NCI-H345 treated with DMSO at 0.1 percent for 48 hours (cell line): ENCODE measurements around the gene SCYL3.
"Not testable (repeated sequence)": the region's sequence is repeated elsewhere in the genome, so short reads cannot be mapped to it uniquely, and the experiment has no call there.

Experiments
- DNase-seq: peaks from one replicate; lab custom pipeline; 2025; ENCODE audit not compliant: unreplicated experiment; lab: John Stamatoyannopoulos, UW

Gene SCYL3, protein sequence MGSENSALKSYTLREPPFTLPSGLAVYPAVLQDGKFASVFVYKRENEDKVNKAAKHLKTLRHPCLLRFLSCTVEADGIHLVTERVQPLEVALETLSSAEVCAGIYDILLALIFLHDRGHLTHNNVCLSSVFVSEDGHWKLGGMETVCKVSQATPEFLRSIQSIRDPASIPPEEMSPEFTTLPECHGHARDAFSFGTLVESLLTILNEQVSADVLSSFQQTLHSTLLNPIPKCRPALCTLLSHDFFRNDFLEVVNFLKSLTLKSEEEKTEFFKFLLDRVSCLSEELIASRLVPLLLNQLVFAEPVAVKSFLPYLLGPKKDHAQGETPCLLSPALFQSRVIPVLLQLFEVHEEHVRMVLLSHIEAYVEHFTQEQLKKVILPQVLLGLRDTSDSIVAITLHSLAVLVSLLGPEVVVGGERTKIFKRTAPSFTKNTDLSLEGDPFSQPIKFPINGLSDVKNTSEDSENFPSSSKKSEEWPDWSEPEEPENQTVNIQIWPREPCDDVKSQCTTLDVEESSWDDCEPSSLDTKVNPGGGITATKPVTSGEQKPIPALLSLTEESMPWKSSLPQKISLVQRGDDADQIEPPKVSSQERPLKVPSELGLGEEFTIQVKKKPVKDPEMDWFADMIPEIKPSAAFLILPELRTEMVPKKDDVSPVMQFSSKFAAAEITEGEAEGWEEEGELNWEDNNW

DNA sequence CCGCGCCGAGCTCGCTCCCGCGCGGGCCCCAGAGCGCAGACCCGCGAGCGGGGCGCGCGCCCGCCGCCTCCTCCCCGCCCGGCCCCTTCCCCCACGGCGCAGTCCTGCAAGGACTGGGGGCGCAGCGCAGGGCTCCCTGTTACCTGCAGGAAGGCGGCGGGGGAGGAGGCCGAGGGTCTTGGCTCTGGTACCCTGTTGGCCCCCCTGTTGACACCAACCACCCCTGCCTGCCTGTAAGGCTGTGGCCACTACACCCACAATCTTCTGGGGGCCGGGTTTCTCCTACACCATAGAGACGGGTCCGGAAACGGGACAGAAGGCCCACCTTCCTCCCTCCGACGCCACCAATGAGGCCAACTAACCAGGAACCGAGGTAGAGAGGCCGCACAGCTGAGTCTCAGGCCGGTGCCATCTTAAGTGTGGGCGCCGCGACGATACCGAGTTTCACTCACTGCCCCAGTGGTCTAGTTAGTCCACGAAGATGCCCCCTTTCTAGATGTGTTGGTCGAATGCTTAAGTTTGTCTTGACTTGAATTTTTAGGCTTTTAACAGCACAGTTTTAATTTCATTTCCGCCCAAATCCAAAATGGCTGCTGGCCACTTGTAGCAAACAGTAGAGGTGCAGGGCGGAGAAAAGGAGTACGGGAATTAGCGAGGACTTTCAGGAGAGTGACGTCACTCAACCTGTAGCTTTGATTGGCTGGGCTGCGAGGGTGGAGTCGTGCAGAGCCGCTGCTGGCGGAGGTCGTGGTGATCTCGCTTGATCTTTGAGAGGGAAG lies at the start of gene SCYL3:
Gene SCYL3 (minus strand): TSS at position 252 of the 779 bp plus-strand sequence. CDS start 5,056 bp downstream, outside the sequence.
- peak; percentile 93 for DNase-seq

DNA sequence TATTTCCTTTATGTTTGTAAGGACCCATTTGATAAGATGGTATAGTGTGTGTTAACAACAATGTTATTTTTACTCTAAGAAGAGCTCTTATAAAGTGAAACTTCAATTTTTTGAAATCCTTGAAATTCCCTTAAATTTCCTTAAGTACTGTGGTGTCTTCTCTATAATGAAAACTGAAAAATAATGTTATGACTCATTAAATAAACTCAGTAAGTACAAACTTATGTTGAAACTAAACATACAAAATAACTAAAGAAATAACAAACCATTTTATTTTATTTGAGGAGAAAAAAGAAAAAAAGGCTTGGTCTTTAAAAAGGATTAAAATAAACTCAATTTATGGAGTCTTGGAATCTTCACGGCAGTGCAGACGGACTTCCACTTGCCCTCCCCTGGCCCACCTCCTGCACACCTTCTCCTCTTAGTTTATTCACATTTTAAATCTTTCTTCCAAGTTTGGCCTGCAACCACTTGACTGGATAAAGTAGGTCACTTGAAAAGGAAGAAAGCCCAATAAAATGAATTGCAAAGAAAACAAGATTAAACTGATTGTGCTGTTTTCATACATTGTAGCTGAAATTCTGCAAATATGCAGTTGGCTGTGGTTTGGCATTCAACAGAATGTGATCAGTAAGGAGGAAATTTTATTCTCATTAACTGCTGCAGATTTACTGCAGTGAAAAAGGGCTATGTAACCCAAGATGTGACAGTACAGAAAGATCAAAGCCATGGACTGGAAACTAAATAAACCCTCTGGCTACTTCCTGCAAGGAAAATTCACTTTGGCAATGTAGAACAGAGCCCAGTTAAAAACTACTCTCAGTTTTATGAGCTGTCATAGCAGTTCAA lies 48.5 kb upstream of the SCYL3 start:
- no peak for DNase-seq

DNA sequence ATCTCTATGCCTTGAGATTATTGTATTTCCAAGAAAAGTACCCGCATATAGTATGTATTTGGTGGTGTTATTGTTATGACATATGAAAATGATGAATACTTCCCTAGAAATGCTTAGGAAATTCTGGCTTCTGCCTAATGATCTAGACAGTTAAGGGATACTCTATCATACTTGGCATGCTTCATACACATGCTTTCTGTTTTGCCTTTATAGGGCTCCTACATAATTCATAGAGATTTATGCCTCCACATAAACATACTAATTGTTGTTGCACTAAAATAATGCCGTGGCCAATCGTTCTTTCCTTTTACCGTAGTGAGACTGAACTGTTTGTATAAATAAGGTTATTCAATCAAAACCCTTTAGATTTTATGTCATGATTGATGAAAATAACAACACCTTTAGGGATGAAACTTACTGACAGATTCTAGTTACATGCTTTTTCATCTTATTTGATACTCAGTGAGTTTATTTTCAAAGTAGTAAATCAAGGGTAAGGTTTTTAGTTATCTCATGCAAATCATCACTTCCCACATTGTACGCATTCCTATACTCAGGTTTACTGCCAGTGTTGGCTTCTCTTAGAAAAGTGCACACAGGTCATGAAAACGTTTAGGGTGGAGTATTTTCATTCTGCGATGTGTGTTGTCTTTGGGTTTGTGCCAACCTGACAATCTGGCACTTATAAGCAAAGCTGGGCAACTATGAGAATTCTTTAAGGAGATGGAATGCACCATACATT lies 40.5 kb upstream of the SCYL3 start:
- DNase-seq: no peak

DNA sequence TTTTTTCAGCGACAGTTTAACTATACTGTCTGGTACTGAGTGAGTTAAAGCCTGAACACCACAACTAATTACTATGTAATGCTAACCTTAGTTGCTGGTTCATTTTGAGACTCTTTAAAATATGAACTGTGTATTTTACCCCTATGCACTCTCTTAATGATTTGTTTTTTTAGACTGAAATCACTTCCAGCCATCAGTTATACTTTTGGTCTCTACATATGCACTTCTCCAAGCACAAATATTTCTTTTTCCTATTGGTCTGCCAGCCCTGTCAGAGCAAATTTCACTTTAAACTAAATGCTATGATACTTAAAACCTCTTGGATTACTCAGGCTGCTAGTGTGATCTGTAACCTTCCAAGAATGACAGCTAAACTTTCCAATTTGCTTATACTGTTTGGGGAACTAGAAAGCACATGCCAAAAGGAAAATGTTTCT lies 38.1 kb upstream of the SCYL3 start:
- no peak for DNase-seq

DNA sequence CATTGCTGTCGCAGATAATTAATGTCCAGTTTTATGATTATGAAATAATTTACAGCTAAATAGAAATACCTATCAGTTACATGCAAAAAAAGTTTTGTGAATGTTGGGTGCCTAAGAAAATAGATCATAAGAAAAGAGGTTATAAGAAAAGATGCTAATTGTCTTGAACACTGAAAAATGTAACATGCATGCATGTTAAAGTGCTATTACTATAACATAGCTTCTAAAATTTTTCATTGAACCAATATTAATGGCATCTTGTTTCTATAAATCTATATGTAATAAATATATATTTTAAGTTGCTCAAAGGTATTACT lies 35.5 kb upstream of the SCYL3 start:
- DNase-seq: no peak

DNA sequence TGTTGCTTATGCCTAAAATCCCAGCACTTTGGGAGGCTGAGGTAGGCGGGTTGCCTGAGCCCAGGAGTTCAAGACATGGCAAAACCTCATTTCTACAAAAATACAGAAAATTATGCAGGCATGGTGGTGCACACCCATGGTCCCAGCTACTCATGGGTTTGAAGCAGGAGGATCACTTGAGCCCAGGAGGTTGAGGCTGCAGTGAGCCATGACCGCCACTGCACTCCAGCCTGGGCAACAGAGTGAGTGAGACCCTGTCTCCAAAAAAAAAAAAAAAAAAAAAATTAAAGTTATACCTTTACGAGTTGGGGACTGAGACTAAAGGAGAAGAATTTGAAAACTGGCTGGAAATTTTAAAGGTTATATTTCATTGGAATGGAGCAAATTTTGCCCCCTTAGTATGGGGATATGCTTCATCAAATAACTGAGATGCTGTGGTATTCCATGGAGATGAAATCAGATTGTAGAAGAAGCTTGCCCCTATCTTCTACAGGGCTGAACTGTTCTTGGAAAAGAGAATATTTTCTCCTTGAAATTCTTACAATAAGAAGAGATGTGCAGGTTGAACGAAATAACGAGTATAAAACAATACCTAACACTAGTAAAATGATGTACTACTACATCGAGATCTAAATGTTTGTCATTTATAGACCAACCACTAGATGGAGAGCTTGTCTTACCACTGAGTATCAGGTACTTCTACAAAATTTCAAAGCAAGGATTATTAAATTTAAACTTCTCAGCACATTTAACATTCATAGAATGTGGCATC lies 34.9 kb upstream of the SCYL3 start:
- peak; percentile 58 for DNase-seq

DNA sequence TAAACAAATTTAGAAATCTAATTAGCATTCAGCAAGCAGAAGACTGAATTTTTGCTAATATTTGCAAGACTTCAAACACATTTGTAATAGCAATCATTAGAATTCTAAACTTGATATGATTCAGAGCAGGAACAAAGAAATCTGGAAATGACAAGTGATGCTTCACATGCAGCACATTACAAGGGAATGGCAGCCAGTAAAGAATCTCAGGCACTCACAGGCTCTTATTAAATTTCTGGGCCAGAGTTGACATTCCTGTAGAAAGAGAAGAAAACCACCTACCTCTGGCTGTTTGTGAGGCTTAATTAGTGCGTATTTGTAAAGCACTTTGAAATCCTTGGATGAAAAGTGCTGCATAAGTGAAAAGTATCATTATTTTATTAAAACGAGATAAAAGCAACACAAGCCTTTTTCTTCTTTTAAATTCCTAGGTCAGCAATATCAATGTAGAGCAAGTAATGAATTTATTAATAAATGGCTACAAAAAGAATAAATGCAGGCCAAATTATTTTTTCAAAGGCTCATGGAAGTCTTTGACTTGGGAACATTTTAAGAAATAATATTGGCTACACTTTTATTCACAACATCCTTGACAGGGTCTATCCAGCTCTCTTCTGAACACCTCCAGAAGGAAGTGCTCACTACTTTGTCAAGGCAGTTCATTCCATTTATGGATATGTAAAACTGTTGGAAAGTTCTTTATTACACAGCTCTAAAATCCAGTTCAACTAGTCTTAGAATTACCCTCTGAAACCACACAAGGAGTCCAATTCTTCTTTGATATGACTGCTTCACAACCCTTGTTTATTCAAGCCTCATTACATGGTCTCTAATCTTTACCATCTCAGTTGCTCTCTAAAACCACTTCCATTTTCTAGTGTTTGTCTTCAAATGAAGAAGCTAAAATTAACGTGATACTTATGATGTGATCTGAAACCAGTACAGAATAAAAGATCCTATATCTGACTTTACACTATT lies 32.1 kb upstream of the SCYL3 start:
- no peak for DNase-seq

DNA sequence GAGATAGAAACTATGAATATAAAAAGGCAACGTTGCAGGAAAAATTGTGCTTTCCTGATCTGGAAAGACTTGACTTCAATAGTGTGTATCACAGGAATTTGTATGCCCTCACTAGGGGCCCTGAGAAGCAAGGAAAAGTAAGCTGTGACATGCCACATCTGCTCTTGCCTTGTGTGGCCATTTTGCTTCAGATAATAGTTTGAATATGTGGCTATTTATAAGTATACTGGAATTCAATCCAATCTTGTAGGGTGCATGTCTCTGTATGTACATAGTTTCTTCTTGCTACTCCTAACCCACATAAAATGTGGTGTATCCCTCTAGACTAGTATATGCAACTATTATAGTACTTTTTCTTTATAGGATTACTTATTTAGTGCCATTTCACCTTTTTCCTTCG lies 31.1 kb upstream of the SCYL3 start:
- no peak for DNase-seq

DNA sequence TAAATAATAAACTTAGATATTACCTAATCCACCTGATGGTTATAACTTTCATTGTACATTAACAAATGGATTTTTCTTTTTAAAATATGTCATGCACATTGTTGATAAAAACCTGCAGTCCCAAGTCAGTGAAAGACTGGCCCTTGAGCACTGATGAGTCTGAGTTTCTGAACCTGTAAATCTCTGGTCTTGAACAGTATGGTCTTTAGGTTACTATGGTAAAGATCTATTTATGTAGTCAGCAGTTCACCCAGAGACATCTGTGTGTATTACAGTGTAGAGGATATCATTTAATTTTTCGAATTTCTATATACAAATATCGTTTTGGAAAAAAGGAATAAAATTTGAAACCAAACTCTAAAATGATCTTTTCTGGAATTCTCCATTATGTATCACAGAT lies 30.4 kb upstream of the SCYL3 start:
- DNase-seq: no peak

DNA sequence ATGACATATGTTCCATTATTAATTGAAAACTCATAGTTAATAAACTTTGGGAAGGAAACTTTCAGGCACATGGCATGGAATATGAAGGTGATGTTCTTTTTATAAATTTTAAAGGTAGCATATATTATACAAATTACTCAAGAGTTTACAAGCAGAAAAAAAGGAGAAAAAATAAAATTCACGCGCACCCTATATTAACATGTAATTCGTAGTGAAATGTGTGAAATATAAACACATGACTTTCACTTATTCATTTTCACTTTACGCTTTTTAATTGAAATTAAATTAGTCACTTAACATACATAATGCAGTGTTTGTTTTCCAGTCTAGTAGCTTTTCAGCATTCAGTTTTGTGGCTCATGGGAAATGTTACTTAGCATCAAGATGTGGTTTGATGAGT lies 27.4 kb upstream of the SCYL3 start:
- DNase-seq: no peak

DNA sequence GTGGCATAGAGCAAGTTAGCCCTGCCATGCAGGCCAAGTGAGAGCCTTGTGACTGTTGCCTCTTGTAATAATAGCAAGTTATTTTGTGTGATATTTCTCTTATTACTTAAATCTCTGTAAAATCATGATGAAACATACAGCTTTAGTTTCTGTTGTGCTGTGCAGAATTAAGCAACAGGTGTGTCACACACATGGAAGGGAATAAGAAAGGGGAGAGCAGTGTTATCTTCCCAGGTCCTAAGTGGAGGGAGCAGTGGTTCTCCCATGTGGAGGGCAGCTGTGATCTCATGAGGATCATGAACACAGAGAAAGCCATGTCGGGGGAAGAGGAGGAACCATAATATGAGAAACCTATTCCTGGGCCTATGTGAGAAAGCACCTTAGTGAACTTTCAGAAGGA lies 25.2 kb upstream of the SCYL3 start:
- no peak for DNase-seq

DNA sequence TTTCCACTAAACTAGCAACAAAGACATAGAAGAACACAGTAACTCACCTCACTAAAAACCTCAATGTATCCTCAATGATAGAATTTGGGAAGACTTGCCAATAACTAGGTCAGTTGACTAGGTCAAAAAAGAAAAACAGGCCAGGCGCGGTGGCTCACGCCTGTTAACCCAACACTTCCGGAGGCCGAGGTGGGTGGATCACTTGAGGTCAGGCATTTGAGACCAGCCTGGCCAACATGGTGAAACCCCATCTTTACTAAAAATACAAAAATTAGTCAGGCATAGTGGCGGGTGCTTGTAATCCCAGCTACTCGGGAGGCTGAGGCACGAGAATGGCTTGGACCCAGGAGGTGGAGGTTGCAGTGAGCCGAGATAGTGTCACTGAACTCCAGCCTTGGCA lies 24.5 kb upstream of the SCYL3 start:
- not testable (repeated sequence) for DNase-seq

DNA sequence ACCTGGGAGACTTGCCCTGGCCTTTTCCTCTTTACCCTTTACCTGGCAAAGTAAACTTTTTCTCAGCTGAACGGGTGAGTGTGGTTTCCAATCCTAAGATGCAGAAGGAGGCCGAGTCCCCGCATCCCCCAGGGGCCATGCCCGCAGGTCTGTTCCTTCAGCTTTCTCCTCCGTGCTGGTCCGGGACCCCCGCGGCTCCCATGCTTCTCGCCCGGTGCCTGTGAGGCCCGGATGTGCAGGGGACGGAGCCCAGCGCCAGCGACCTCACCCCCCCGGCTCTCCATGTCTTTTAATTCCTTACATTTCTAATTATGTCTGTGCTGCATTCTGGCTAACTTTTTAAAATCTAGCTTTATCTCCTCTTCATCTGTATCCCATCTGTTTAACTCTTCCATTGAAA lies 21.5 kb upstream of the SCYL3 start:
- DNase-seq: no peak

DNA sequence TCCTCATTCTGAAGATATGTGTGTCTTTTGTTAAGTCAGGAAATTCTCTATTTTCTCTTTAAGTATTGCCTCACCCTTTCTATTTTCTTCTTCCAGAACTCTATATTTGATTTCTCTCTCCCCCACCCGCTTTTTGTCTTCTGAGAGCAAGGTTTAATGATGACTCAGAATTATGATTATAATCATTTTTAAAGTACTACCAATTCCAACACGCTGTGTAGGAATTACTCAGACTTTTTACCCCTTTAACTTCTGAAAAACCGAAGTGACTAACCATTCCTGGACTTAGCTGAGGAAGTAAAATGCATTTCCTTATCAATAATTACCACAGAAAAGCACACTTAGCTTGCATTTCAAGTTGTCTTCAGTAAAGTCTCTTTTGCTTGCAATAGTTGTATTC lies 20.8 kb upstream of the SCYL3 start:
- DNase-seq: no peak

DNA sequence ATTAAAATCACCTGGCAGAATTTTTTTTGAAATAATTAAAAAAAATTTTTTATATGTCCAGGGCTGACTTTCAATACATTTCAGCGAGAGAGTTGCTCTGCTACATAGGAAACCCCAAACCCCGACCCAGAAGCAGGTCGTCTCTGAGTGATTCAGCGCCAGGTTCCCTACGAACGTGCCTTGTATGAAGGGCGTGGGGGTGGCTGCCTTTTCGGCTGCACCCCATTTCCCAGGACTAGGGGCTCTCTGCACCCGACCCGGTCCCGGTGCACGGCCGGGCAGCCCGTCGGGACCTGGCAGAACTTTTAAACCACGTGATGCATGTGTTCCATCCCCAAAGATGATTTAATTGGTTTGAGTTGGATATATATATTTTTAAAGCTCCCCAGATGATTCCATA lies 15.8 kb upstream of the SCYL3 start:
- no peak for DNase-seq

DNA sequence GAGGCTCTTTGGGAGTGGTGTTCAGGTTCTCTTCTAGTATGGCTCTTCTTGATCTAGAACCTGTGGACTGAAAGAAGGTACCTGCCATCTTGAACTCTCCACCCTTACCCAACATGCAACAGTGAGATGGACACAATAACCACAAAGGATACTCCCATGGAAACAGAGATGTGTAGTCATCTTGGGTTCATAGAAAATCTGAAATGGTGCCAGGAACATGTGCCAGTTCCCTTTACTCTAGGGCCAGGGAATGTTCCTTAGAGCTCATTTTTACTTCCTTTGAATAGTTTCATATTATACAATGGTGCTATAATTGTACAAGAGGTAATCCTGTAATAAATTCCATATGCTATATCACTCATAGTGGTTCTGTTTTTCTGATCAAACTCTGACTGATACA lies 13.2 kb upstream of the SCYL3 start:
- DNase-seq: no peak

DNA sequence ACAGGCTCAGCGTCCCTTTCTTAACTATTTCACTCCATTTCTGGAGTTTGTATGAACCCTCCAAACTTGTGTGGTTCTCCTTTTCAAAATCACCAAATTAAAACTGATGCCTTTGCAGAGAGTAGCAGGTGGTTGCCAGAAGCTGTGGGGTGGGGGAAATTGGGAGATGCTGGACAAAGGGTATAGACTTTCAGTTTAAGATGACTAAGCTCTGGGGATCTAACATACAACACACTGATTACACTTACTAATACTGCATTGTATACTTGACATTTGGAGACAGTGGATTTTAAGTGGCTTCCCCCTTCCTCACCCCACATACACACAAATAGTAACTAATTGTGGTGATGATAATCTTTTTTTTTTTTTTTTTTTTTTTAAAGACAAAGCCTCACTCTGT lies 11.1 kb upstream of the SCYL3 start:
- DNase-seq: no peak

DNA sequence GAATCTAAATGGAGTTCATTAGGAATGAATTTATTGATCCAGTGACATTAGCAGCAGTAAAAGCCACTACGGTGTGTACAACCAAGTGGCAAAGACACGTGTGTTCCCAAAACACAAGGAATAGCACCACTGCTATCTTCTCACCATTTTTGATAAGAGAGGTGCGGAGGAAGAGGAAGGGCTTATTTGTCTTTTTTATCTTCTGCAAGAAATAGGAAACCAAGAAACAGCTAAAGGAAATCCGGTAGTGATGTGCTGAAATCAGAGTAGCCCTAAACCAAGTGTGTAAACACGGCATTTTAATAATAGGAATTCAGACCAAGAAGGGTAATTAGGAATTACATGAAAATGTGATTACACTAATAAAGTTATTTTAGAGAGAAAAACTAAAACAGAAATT lies 9.1 kb upstream of the SCYL3 start:
- no peak for DNase-seq
